Naive thymus-derived CD4-positive, alpha-beta T cell (primary cell): ENCODE data around the gene BCAS3. TPM values are rescaled to one million over a fixed set of nuclear protein-coding genes. Genes with fewer than 3 reads are reported as not detected.

Source experiments
- ATAC-seq: fragments of 150-1000 bp; cut with Tn5 transposase; 2 replicates; pipeline ENCODE4 v1.10.0; 2021; ENCODE audit warnings: mild to moderate bottlenecking, moderate library complexity
- CTCF ChIA-PET: fragments of 350-600 bp; sonication (Branson Sonifier 250); formaldehyde crosslinking; loops from one replicate; lab custom pipeline; 2021; ENCODE audit warnings: antibody characterized with exemption; lab: Charles Lee
- POLR2A ChIA-PET: fragments of 350-600 bp; sonication (Branson Sonifier 250); formaldehyde crosslinking; loops from one replicate; lab custom pipeline; 2021; ENCODE audit warnings: antibody characterized with exemption, inconsistent platforms; lab: Charles Lee
- DNase-seq, 9 donors: peaks; one replicate each; pipeline versions ENCODE4 v3.0.0 to v3.0.0-alpha.2; 2020 to 2022; ENCODE audit warnings: mixed read lengths in 1 of 9
- H3K27ac ChIP-seq: one replicate; pipeline ENCODE4 v1.7.0; 2013; ENCODE audit warnings: mild to moderate bottlenecking, low read depth, low read length, moderate library complexity
- H3K27me3 ChIP-seq, 2 donors: one replicate each; pipeline ENCODE4 v1.7.0; 2013; ENCODE audit warnings: low read length in 2 of 2, mild to moderate bottlenecking in 2 of 2, moderate library complexity in 2 of 2; ENCODE audit not compliant: control insufficient read depth in 2 of 2, insufficient read depth in 2 of 2
- H3K36me3 ChIP-seq, 3 experiments: 1 replicate in 2 of 3; 2 replicates in 1 of 3; pipeline ENCODE4 v1.7.0; 2013; ENCODE audit warnings: low read length in 3 of 3, mild to moderate bottlenecking in 3 of 3, moderate library complexity in 1 of 3; ENCODE audit not compliant: insufficient read depth in 3 of 3, control insufficient read depth in 2 of 3
- H3K4me1 ChIP-seq, 2 donors: one replicate each; pipeline ENCODE4 v1.7.0; 2013; ENCODE audit warnings: low read length in 2 of 2, mild to moderate bottlenecking in 2 of 2, moderate library complexity in 1 of 2; ENCODE audit not compliant: control insufficient read depth in 2 of 2, insufficient read depth in 2 of 2
- H3K4me3 ChIP-seq: 2 replicates; pipeline ENCODE4 v1.7.0; 2013; ENCODE audit warnings: mild to moderate bottlenecking, low read length
- H3K9me3 ChIP-seq, 3 experiments: 1 replicate in 2 of 3; 2 replicates in 1 of 3; pipeline ENCODE4 v1.7.0; 2013; ENCODE audit warnings: low read length in 3 of 3; ENCODE audit not compliant: control insufficient read depth in 2 of 3
- H3K27ac Mint-ChIP-seq, 9 donors: one replicate each; pipeline ENCODE4 v1.8.0; 2020 to 2022; ENCODE audit warnings: mixed read lengths in 9 of 9, mild to moderate bottlenecking in 8 of 9, moderate library complexity in 5 of 9, inconsistent platforms in 2 of 9
- H3K27me3 Mint-ChIP-seq, 5 donors: one replicate each; pipeline ENCODE4 v1.8.0; 2021 to 2022; ENCODE audit warnings: mixed read lengths in 5 of 5, mild to moderate bottlenecking in 1 of 5
- H3K36me3 Mint-ChIP-seq, 5 donors: one replicate each; pipeline ENCODE4 v1.8.0; 2020 to 2022; ENCODE audit warnings: mixed read lengths in 5 of 5, mild to moderate bottlenecking in 3 of 5, inconsistent platforms in 1 of 5
- H3K4me1 Mint-ChIP-seq, 7 donors: one replicate each; pipeline ENCODE4 v1.8.0; 2020 to 2022; ENCODE audit warnings: mixed read lengths in 7 of 7, mild to moderate bottlenecking in 3 of 7, inconsistent platforms in 1 of 7
- H3K4me3 Mint-ChIP-seq, 10 donors: one replicate each; pipeline ENCODE4 v1.8.0; 2020 to 2022; ENCODE audit warnings: mild to moderate bottlenecking in 10 of 10, mixed read lengths in 10 of 10, moderate library complexity in 6 of 10, inconsistent platforms in 2 of 10
- H3K9me3 Mint-ChIP-seq, 11 donors: one replicate each; pipeline ENCODE4 v1.8.0; 2020 to 2022; ENCODE audit warnings: mixed read lengths in 11 of 11, mild to moderate bottlenecking in 4 of 11, inconsistent platforms in 1 of 11, moderate library complexity in 1 of 11
- intact Hi-C, 2 donors: fragments of 100-400 bp; cut with micrococcal nuclease; formaldehyde crosslinking; loops; one replicate each; pipeline ENCODE4 v1.15.1; 2023
- polyA plus RNA-seq, 2 donors: library from polyadenylated mRNA; unstranded; fragments of 300-500 nt; fragmentation: Illumina TruSeq; gene quantifications; one replicate each; pipeline ENCODE4 v1.2.3, GENCODE V29; 2021
- total RNA-seq, 6 experiments: library from RNA in 5 of 6; stranded (reverse) in 5 of 6; gene quantifications; 1 replicate in 5 of 6; 2 replicates in 1 of 6; pipeline ENCODE4 v1.2.3 and lab custom pipeline; 2021 to 2026

Gene BCAS3
- total and polyA plus RNA-seq, 7 experiments from 2014 or later = 18.4 to 57.8 (median 37.5) TPM

DNA sequence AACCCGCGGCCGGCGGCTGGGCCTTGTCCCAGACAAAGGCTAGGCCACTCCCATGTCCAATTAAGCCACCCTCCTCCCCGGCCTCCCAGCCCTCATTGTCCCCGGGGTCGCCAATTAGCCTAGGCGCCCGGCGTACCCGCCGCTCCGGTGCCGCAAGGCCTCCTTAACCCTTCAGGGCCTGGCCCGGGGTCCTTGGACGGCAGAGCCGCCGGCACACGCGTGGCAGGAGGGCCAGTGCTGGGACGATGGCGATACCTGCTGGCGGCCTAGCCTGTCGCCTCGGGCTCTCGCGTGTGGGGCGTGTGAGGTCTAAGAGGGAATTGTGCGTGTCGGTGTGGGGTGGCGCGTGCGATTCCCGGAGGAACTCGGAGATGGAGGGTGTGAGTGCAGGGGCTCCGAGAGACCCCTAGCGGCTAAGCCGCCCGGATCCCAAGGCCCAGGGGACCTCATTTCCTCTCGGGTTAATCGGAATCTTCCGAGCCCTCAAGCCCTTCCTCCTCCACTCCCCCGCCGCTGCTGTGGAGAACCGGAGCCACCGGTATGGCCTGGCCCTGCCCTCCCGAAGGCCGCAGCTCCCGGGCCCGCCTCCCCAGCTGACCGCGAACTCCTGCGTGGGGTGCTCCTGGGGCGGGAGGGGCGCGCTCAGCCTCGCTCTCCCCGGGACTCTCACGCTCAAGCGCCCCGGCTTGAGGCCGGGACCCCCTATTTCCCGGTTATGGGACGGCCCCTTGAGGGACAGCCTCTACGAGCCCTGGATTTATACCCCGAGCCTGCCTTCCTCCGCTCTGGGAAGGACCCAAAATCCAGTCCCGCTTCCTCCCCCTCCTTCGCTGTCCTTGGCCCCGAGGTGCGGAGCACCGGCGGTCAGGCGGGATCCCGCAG, 733.9 kb downstream of the BCAS3 start:
- ChIA-PET CTCF (interaction anchor here (0.6 to 1.2 kb wide), 6 partner anchors 9 to 486 kb away, joined by 3 to 5 read pairs (median 3); no protein-coding TSS in a partner anchor), POLR2A (no interaction called here)
- Histone ChIP-seq H3K36me3 (no peaks in the 10 kb centered on the region), H3K4me1 (peaks cover 7 to 15% of the 10 kb centered on the region in 2 donors), H3K27ac (no peak overlapping the region), H3K4me3 (peak overlapping the region; percentile 64), H3K9me3 (no peaks in the 10 kb centered on the region), H3K27me3 (peaks cover 0 to 30% of the 10 kb centered on the region in 2 donors)
- Mint-ChIP-seq H3K4me1 (peaks cover 12 to 31% (median 23%) of the 10 kb centered on the region in 7 donors), H3K27me3 (peaks cover 30 to 64% (median 36%) of the 10 kb centered on the region in 5 donors), H3K27ac (no peak overlapping the region), H3K9me3 (peaks cover 0 to 3% (median 0%) of the 10 kb centered on the region in 11 donors), H3K36me3 (no peaks in the 10 kb centered on the region), H3K4me3 (peak overlapping the region; percentile 65 to 87 (median 78))
- intact Hi-C loops = loop anchor here (1.0 to 10.0 kb wide), 9 partner anchors 140 to 1556 kb away; partner anchors contain the start of genes BCAS3 (in 1 of the 2), MED13 (in 1 of the 2) and TANC2 (in 1 of the 2)
- DNase-seq (peak in 3 of 9 donors; percentile 24 to 41 (median 38)), ATAC-seq (no peak)

DNA sequence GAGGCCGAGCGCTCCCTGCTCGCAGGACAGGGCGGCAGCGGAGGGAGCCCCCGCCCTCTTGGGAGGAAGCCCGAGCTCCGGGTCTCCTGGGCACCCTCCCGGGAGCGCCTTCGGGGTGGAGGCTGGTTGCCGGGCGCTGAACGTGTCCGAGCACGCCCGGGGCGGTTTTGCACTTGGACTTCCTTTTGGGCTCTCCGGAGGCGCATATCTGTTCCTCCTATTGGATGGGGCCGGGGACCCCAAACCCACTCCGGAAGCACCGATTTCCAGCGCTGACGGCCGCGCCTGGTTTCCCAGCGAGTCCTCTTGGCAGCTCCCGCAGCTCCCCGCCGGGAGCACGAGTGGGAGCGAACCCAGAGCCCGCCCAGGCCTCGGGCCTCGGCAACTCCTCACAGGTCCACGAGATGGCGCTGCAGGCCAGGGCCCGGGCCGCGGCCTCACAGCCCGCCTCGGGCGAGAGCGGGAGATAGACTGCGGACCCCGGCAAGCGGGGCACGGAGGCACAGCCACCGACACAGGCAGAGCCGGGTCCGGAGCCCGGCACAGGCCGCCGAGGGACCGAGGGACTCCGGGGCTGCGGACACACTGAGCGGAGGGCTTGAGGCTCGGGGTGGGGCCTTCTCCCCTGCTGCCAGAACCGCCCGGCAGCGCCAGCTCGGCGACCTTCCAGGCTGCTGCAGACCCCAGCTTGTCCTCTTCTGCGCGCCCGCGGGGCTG, 734.6 kb downstream of the BCAS3 start:
- intact Hi-C loops = loop anchor here (1.0 to 10.0 kb wide), 9 partner anchors 139 to 1555 kb away; partner anchors contain the start of genes BCAS3 (in 1 of the 2), MED13 (in 1 of the 2) and TANC2 (in 1 of the 2)
- Mint-ChIP-seq H3K27me3 (peaks cover 22 to 59% (median 28%) of the 10 kb centered on the region in 5 donors), H3K9me3 (peaks cover 0 to 3% (median 0%) of the 10 kb centered on the region in 11 donors), H3K27ac (no peak overlapping the region), H3K4me1 (peaks cover 12 to 31% (median 23%) of the 10 kb centered on the region in 7 donors), H3K36me3 (no peaks in the 10 kb centered on the region), H3K4me3 (peak overlapping the region in 9 of 10 donors; percentile 56 to 85 (median 76))
- H3K36me3 ChIP-seq = no peaks in the 10 kb centered on the region
- no peaks in the 10 kb centered on the region for H3K9me3 ChIP-seq
- peaks cover 0 to 23% of the 10 kb centered on the region in 2 donors for H3K27me3 ChIP-seq
- H3K4me1 ChIP-seq = peaks cover 7 to 15% of the 10 kb centered on the region in 2 donors
- ChIA-PET CTCF (interaction anchor here (0.6 to 1.2 kb wide), 8 partner anchors 9 to 485 kb away, joined by 3 to 5 read pairs (median 4); no protein-coding TSS in a partner anchor), POLR2A (no interaction called here)
- ATAC-seq (peak; percentile 88), DNase-seq (peak; percentile 59 to 91 (median 81))
- H3K4me3 ChIP-seq = peak overlapping the region; percentile 64
- peak overlapping the region; percentile 37 for H3K27ac ChIP-seq

DNA sequence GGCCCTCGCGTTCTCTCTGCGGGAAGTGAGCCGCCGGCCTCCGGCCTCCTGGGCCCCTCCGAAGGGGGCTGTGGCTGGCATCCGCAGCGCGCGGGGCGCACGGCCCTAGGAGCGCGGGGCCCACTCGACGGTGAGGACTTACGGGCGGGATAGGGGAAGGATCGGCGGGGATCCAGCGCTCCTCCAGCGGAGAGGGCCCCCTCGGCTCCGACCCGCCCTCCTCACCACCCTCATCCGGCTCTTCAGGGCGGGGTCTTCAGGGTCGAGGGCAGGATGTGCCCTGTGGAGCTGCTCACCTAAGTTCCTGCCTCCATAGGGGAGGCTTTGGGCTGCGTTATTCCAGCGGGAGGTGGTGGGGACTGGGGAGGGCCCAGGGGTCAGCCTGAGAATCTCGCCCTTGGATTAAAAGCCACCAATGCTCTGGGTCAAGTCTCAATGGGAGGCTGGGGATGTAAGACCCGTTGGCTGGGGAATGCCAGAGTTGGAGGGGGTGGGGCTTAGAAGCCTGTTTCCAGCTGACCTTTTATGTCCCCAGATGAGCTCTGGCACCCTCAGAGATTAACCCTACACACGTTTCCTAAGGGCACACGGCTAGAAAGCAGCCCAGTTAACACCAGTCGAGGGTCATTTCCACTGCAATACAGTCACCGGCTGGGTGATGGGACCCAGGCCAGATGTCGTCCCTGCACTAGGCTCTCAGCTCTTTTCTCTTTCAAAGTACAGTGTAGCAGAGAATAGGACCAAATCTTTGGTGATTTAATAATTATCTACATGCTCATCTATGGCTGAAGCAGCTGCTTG, 735.4 kb downstream of the BCAS3 start:
- H3K36me3 Mint-ChIP-seq = no peaks in the 10 kb centered on the region
- intact Hi-C loops = loop anchor here (1.0 to 10.0 kb wide), 9 partner anchors 138 to 1554 kb away; partner anchors contain the start of genes BCAS3 (in 1 of the 2), MED13 (in 1 of the 2) and TANC2 (in 1 of the 2)
- POLR2A ChIA-PET = no interaction called here
- H3K27me3 Mint-ChIP-seq = peaks cover 14 to 55% (median 21%) of the 10 kb centered on the region in 5 donors
- Histone ChIP-seq H3K9me3 (no peaks in the 10 kb centered on the region), H3K27me3 (peaks cover 0 to 17% of the 10 kb centered on the region in 2 donors), H3K27ac (peak overlapping the region; percentile 37), H3K4me3 (peak overlapping the region; percentile 64), H3K4me1 (peaks cover 7 to 15% of the 10 kb centered on the region in 2 donors), H3K36me3 (no peaks in the 10 kb centered on the region)
- no peak for DNase-seq
- H3K27ac Mint-ChIP-seq = no peak overlapping the region
- ATAC-seq = peak; percentile 2
- peaks cover 0 to 3% (median 0%) of the 10 kb centered on the region in 11 donors for H3K9me3 Mint-ChIP-seq
- peak overlapping the region; percentile 50 to 85 (median 64) for H3K4me3 Mint-ChIP-seq
- H3K4me1 Mint-ChIP-seq = peaks cover 7 to 28% (median 21%) of the 10 kb centered on the region in 7 donors
- CTCF ChIA-PET = interaction anchor here (0.6 to 1.2 kb wide), 6 partner anchors 8 to 442 kb away, joined by 3 to 5 read pairs (median 4); no protein-coding TSS in a partner anchor

DNA sequence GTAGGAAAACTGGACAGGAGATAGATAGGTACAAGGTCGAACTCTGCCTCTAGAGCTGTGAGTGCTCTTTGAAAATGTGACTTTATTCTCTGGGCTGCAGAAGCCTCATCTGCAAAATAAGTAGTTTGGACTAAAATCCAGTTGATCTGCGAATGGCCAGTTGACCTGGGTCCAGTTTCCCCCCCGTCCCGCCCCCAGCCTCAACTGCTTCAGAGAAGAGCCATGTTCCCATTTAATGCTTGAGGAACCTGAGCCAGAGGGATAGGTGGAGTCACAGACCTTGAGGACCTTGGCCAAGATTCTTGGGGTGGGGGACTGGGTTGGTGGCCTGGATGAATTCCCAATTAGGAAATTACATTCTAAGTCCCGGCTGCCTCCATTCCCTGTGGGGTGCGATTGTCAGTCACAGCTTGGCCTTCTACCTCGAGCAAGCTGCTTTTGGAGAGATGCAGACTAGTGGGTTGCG, 736.0 kb downstream of the BCAS3 start:
- intact Hi-C loops = loop anchor here (5.0 to 10.0 kb wide), 4 partner anchors 279 to 1554 kb away; partner anchors contain the start of genes BCAS3 (in 1 of the 2), MED13 (in 1 of the 2) and TANC2 (in 1 of the 2)
- H3K9me3 Mint-ChIP-seq = peaks cover 0 to 3% (median 0%) of the 10 kb centered on the region in 11 donors
- ChIA-PET POLR2A (no interaction called here), CTCF (interaction anchor here (1.1 to 1.6 kb wide), 2 partner anchors 131 to 442 kb away, joined by 3 to 4 read pairs; no protein-coding TSS in a partner anchor)
- peaks cover under 1 to 25% (median 19%) of the 10 kb centered on the region in 7 donors for H3K4me1 Mint-ChIP-seq
- peaks cover 7 to 13% of the 10 kb centered on the region in 2 donors for H3K4me1 ChIP-seq
- H3K27me3 Mint-ChIP-seq = peaks cover 9 to 50% (median 17%) of the 10 kb centered on the region in 5 donors
- H3K27ac Mint-ChIP-seq = no peak overlapping the region
- H3K36me3 ChIP-seq = no peaks in the 10 kb centered on the region
- DNase-seq (no peak), ATAC-seq (no peak)
- no peak overlapping the region for H3K4me3 ChIP-seq
- peaks cover 0 to 11% of the 10 kb centered on the region in 2 donors for H3K27me3 ChIP-seq
- H3K36me3 Mint-ChIP-seq = no peaks in the 10 kb centered on the region
- H3K9me3 ChIP-seq = no peaks in the 10 kb centered on the region
- peak overlapping the region in 9 of 10 donors; percentile 50 to 85 (median 63) for H3K4me3 Mint-ChIP-seq
- no peak overlapping the region for H3K27ac ChIP-seq

DNA sequence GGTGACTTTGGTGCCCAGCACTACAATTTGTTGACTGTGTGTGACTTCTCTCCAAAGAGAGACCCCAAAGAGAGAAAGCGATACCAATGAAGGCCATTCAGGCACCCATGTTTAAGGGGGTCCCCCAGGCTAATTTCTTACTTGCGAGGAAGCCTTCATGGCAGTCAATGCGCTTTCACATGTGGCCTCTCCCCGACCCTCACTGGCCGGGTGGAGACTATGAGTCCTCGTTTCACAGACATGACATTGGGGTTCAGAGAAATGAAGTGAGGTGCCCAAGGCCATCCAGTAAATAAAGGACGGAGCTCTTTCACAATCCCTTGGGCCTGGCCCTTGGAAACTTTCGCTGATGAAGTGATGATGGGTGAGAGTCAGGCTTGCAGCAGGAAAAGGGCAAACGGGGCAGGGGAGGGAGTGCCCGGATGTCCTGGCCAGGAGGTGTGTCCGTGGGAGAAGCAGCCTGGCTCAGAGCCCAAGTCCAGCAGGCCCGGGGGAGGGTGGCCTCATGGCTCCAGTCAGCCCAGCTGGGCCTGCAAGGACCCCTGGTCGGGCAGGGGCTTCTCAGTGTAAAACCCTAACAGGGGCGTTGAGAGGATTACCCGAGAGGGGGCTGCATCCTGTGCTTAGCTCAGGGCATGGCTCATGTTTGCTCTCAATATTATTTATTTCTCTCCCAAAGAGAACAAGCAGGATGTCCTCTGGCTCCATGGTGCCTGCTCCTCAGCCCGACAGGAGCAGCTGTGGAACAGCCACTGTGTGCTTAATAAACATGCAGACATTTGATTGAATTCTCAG, 736.7 kb downstream of the BCAS3 start:
- ChIA-PET CTCF (interaction anchor here (1.1 to 1.6 kb wide), 2 partner anchors 132 to 443 kb away, joined by 3 to 4 read pairs; no protein-coding TSS in a partner anchor), POLR2A (no interaction called here)
- Mint-ChIP-seq H3K36me3 (no peaks in the 10 kb centered on the region), H3K4me3 (no peak overlapping the region), H3K4me1 (peaks cover 0 to 19% (median 12%) of the 10 kb centered on the region in 7 donors), H3K9me3 (peaks cover 0 to 3% (median 0%) of the 10 kb centered on the region in 11 donors), H3K27ac (no peak overlapping the region), H3K27me3 (peaks cover 14 to 50% (median 20%) of the 10 kb centered on the region in 5 donors)
- H3K27ac ChIP-seq = no peak overlapping the region
- DNase-seq (no peak), ATAC-seq (no peak)
- peaks cover 7 to 10% of the 10 kb centered on the region in 2 donors for H3K4me1 ChIP-seq
- peaks cover 0 to 9% of the 10 kb centered on the region in 2 donors for H3K27me3 ChIP-seq
- no peaks in the 10 kb centered on the region for H3K36me3 ChIP-seq
- intact Hi-C loops = loop anchor here (5.0 to 10.0 kb wide), 4 partner anchors 280 to 1553 kb away; partner anchors contain the start of genes BCAS3 (in 1 of the 2), MED13 (in 1 of the 2) and TANC2 (in 1 of the 2)
- no peak overlapping the region for H3K4me3 ChIP-seq
- H3K9me3 ChIP-seq = no peaks in the 10 kb centered on the region
